GM18498 (cell line): Measurements from ENCODE around the gene CCDC34.
"Not testable (repeated sequence)": the region's sequence is repeated elsewhere in the genome, so short reads cannot be mapped to it uniquely, and the experiment has no call there.

Source experiments
- ATAC-seq: cut with Tn5 transposase; IDR thresholded peaks from one replicate; pipeline ENCODE4 v1.9.1; 2021; ENCODE audit warnings: mild to moderate bottlenecking, moderate library complexity; ENCODE audit not compliant: unreplicated experiment

CCDC34 gene

DNA sequence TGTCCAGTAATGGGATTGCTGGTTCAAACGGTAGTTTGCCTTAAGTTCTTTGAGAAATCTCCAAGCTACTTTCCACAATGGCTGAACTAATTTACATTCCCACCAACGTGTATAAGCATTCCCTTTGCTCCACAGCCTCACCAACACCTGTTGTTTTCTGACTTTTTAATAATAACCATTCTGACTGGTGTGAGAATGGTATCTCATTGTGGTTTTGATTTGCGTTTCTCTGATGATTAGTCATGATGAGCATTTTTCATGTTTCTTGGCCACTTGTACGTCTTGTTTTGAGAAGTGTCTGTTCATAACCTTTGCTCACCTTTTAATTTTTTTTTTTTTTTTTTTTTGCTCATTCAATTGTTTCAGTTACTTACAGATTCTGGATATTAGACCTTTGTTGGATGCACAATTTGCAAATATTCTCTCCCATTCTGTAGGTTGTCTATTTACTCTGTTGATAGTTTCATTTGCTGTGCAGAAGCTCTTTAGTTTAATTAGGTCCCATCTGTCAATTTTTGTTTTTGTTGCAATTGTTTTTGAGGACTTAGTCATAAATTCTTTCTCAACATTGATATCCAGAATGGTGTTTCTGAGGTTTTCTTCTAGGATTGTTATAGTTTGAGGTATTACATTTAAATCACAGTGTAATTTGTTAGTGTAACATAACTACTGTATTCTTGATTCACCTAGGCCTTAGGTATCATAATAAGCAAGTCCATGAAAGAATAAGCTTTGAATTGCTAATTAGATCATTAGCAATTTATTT, 33.0 kb downstream of the CCDC34 start:
- ATAC-seq: no peak

DNA sequence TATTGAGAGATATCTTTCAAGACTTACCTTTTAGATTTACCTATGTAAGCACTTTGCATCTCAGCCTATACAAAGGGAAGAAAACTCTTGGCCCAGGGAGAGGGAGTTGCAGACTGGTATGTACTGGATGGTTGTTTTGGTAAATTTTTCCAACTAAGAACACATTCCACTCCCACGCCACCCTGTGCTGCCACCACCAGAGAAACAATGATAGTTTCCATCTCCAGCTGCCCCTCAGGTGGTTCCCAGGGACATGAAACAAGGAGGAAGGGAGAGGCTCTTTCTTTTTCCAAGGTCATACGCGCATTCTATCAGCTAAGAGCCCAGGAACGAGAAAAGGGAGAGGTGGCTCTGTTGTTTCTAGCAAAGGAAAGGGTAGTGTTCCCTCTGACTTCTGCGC, 34.4 kb downstream of the CCDC34 start:
- no peak for ATAC-seq

DNA sequence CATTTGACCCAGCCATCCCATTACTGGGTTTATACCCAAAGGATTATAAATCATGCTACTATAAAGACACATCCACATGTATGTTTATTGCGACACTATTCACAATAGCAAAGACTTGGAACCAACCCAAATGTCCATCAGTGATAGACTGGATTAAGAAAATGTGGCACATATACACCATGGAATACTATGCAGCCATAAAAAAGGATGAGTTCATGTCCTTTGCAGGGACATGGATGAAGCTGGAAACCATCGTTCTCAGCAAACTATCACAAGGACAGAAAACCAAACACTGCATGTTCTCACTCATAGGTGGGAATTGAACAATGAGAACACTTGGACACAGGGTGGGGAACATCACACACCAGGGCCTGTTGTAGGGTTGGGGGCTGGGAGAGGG, 36.0 kb downstream of the CCDC34 start:
- ATAC-seq: not testable (repeated sequence)

DNA sequence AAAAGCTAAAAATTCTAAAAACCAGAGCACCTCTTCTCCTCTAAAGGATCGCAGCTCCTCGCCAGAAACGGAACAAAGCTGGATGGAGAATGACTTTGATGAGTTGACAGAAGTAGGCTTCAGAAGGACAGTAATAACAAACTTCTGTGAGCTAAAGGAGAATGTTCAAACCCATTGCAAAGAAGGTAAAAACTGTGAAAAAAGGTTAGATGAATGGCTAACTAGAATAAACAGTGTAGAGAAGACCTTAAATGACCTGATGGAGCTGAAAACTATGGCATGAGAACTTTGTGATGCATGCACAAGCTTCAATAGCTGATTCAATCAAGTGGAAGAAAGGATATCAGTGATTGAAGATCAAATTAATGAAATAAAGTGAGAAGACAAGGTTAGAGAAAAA, 40.8 kb downstream of the CCDC34 start:
- ATAC-seq: not testable (repeated sequence)

DNA sequence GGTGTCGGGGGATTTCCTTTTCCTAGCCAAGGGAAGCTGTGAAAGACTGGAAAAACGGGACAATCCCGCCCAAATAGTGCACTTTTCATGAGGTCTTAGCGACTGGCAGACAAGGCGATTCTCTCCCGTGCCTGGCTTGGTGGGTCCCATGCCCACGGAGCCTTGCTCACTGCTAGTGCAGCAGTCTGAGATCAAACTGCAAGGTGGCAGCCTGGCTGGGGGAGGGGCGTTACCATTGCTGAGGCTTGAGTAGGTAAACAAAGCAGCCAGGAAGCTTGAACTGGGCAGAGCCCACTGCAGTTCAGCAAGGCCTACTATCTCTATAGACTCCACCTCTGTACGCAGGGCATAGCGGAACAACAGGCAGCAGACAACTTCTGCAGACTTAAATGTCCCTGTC, 41.7 kb downstream of the CCDC34 start:
- ATAC-seq: not testable (repeated sequence)

DNA sequence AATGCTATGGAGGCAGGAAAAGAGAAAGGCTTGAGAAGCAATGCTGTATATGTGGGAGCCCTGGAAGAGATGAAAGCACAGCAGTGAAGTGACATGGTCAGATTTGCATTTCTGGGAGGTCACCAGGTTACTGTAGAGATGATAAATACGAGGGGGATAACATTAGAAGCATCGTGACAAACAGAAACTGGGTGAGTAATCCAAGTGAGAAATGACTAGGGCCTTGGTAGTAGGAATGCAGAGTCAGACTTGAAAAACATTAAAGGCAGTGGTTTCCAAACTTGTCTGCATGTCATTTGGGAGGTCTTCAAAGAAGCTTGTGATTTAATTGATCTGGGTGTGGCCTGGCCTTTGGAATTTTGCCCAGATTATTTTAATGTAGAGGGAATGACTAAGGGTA, 43.9 kb downstream of the CCDC34 start:
- ATAC-seq: peak; percentile 97

DNA sequence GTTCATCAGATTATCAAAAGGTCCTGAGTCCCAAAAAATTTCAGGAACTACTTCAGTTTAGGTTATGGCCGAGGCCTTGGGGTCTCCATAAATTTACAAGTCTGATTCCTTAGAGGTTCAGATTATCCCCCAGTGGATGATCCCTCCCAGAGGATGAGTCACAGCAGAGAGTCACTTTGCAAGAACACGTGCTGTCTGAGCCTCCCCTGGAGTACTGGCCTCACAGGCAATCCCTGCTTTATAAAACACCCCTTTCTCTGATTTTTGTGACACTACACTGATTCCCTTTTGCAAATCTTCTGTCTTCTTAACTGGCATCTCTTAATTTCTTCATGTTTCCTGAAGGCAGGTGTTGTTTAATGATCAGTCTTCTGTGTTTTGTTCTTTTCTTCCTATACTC, 45.3 kb downstream of the CCDC34 start:
- ATAC-seq: no peak

DNA sequence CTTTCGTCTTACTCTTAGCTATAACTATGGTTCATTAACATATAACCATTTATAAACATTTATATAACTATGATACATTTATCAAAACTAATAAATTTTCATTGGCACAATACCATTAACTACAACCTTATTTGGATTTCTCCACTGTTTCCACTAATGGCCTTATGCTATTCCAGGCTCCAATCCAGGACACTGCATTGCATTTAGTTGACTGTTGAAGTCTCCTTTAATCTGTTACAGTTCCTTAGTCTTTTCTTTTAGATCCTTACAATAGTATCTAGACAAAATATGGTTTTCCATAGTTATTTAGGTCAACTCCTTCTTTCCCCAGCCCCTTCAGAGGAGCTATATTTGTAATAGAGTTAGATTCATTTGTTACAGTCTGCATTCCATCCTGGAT, 47.2 kb downstream of the CCDC34 start:
- no peak for ATAC-seq

DNA sequence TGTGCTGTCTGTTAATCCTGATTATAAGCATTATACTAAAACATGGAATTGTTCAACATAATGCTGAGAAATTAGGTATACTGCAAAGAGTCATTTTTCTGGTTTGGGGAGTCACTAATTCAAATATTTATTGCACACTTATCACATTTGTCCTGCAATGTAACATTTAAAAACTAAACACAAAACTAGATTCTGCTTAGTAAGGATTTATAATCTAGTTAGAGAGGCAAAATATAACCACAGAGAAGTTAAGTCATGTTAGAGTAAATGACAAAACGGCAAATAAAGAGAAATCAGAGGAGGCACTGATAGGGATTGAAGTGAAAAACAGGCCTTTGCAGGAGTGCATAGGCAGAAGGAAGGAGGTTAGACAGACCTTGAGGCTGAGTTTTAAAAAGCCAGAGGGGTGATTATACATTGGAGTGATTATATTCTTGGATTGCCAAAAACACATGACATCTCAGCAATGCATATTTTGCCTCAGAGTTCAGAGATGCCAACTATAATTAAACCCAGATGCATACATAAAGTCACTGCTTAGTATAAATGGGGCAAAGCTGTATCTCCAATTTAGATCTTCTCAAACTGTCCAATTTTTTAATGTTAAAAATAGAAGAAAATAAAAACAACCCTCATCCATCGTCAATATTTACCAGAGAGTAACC, 49.7 kb downstream of the CCDC34 start:
- ATAC-seq: no peak

DNA sequence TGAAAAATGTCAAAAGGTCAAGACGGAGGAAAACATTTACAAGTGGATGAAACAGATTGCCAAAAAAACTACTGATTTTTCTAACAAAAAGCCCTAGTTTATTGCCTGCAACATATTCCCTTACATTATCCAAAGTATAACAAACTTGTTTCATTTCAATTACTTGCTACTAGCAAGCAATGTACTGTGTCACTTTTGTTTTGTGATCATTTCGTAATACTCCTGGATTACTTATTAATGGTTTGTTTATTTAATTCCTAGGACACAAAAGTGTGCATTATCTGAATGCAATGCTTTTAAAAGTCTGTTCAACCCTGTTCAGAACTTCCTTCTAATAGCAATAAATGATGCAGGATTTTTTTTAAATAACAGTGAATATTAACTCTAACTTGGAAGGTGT, 50.9 kb downstream of the CCDC34 start:
- no peak for ATAC-seq

DNA sequence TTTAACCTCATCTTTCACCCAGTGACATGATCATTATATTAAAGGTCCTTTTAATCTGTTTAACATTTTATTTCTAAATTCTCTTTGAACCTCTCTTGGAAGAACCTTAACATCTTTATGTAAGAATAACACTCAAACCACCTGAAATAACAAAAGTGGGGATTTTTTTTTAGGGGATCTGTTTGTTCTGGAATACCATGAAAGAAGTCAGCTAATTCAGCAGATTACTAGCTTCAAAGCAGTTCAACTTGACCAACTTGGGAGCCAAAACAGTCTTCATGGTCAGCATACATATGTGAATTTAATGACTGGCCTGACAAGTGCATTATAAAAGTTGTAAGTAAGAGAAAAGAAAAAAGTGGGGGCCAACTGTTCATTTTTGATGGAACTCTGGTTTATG, 52.3 kb downstream of the CCDC34 start:
- ATAC-seq: no peak

DNA sequence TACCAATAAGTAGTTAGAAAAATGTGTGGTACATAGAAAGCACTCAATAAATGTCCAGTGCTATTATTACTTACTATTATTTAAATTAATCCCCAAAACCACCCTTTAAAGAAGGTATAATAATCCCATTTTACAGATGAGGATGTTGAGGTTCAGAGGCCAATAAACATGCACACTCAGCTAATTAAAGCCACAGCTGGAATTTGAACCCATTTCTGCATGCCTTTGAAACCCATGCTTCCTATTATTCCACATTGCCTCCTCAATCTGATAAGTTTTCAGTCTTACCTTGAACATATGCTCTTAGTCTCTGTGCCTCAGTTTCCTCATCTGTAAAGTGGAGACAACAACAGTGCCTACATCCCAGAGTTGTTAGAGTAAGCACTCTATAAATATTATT, 52.8 kb downstream of the CCDC34 start:
- no peak for ATAC-seq

DNA sequence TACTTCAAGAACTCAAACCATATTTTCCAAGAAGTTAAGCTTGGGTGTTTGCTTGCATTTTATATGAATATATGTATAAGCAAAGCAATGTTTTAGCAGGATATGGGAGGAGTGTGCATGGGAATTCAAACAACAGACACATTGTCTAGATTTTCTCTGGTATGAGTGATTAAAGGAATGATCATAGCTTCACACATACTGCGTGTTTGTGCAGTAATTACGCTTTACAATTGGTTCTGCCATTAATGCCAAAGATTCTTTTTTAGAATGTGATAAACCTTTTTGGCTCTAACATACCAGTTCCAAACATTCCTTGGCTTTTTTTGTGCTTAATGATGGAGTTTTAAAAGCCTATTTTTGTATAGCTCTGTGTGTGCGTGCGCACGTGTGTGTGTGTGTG, 54.0 kb downstream of the CCDC34 start:
- no peak for ATAC-seq

DNA sequence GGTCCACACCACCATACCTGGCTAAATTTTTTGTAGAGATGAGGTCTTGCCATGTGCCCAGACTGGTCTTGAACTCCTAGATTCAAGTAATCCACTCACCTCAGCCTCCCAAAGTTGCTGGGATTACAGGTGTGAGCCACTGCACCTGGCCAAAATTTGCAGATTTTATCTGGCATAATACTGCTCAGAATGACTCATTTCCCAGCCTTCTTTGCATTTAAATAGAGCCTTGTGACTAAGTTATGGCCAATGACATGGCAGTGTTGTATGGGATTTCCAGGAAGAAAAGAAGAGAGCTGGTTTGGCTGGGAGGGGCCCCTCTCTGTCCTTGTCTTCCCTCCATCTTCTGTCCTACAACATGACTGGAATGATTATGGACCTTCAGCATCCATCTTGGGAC, 55.8 kb downstream of the CCDC34 start:
- no peak for ATAC-seq

DNA sequence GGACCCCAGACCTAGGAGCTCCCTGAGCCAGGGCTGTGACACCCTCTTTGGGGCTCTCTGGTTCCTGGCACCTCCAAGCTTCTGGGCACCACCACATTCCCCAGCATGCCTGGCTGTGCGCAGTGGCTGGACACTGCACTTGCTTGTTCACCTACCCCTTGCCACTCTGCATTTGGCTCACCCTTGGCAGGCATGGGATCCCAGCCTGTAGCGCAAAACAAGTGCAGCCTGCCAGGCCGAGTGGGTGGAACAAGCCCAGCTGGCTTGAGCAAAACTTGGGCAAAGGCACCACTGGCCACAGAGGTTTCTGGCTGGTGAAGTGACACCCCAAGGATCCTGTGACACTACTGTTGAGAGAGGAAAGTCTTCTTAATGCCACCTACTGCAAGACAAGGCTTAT, 57.3 kb downstream of the CCDC34 start:
- no peak for ATAC-seq

DNA sequence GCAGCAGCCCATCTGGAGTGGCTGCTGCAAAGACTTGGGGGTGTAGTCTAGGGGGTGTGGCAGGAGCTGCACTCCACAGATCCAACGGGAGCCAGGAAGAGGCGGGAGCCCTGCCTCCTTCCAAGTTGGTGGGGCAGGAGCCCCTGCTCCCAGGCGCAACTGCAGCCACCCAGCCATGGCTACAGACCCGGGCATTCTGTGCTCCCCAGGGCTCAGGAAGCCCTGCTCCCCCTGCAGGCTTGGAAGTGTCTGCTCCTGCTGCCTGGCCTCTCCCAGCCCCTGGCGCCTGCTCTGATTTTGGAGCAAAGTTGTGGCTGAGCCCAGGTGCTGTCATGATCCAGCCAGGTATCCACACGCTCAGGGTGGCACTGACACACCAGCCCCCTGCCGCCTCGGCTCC, 58.5 kb downstream of the CCDC34 start:
- ATAC-seq: no peak

DNA sequence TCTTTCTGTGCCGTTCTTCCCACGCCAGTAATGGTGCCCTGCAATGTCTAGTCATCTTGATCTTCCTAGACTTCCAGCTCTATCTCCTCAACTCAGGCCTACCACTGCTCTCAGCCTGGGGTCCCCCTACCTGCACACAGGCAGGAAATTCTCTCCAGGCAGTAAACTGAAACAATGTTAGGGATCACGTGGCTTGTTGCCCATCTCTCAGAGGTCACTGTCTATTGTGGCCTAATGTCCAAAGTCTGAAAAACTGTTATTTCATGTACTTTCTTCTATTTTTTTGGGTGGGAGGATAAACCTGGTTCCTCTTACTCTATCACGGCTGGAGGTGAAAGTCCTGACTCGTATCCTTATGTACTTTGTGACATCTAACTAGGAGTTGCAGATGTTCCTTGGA, 59.1 kb downstream of the CCDC34 start:
- no peak for ATAC-seq

DNA sequence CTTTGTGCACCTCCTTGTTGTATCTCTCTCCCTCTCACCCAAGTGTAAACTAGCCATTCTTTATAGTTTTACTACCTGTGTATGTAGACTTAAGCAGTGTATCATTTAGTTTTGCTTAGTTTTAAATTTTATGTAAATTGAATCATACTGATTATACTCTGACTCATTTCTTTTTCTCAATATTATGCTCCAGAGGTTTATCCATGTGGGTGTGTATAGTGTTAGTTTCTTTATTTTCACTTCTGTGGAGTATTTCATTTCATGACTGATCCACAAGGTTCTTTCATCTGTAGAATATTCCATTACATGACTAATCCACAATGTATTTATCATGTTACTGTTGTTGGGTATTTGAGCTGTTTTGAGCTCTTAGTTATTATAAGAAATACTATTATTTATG, 62.0 kb downstream of the CCDC34 start:
- ATAC-seq: no peak

DNA sequence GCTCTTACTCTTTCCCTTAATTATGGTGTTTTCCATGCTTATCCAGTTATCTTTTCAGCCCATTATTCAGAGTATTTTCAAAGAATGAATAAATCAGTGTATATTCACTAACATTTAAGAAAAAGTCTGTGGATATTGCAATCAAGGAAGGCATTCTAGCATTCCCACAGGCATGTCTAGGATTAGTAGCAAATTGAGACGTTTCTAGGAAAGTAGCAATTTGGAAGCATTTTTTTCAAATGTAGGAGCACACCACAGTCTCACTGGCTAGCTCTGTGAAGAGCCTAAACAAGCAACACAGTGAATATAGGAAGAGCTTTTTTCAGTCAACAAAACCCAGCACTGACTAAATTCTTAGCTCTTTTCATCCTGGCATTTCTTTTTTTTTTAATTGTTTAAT, 65.4 kb downstream of the CCDC34 start:
- ATAC-seq: no peak

DNA sequence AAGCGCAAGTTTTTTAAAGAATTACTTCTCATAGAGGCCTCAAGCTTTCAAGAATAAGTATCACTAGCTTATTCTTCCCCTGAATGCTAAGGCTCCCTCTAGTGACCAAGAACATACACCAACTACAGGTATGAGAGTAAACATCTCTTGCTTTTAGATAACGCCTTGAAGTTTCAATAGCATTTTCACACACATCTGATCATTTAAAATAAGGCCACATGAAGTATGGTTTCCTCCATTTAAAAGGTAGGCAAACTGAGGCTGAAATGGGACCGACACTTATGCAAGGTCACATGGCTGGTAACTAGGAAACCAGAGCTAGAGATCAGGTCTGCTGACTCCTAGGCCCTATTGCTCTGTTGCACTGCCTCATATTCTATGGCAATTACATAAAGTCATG, 66.5 kb downstream of the CCDC34 start:
- ATAC-seq: peak; percentile 78

DNA sequence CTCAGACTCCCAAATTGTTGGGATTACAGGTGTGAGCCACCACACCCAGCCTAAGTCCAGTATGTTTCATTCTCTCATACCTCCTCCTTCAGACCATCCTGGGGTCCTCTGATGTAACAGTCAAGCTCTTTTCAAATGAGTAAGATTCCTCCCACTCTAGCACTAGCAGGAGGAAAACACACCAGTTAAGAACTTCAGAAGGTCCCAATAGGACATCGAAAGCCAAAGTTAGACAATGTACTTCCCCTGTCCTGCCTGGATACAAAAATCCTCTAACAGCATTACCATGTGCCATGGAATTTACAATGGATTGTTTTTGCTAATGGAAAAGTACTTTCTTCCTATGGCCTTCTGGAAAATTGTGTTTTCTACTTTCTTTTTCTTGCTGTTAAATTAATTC, 67.1 kb downstream of the CCDC34 start:
- no peak for ATAC-seq

DNA sequence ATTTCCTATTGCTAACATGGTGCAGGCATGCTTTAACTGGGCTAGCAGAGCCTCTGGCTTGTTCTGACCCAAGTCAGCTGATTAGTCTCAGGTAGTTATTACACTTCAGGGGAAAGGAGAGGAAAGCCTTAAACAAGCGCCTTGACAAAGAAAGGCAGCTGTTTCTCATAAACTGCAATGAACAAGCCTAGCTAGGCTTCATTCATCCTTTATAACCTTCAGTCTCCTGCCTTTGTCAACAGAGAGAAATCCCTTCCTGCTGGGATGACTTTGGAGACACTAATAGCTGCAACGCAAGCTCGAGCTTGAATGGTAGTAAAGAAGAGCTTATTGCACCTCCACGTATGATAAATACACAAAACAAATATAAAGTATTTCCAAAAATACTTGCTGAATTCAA, 68.4 kb downstream of the CCDC34 start:
- no peak for ATAC-seq
